ENCODE results near the gene SLC1A1.

The SLC1A1 gene

DNA sequence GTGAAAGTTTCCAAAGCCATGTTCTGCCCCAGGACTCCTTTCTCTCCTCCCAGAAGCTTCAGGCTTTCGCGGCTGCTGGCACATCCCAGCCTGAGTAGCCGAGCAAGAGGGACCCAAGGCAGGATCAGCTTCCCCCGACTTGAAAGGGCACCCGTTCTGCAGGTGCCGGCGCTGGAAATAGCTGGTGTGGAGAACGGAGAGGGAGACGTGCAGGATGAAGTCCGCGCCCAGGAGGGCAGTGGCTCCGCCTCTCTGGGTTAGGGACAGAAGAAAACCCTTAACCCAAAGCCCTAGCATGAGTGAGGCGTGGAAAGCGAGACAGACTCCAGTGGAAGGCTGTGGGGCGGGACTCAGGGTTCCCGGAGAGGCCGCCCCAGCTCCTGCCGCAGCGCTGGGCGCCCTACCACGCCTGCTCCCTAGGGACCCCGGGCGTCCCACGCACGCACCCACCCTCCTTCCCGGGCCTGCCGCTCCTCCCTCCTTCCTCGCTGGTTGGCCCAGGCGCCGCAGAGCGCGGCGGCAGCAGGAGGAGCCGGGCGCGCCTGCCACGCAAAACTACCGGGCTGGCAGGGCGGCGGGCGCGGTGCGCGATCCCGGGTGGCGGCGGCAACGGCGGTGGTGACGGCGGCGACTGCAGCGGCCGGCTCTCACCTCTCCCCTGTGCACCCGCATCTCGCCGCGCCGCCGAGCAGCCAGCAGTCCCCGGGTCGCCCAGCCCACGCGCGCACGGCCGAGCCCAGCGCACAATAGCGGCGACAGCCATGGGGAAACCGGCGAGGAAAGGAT is at the start of gene SLC1A1:
TSS of gene SLC1A1 (plus strand) at position 550 of the 786 bp plus-strand sequence. CDS start at position 762, 212 bp downstream.
- in situ Hi-C loops (cut with MboI; ENCODE audit: low sequenced_read_pairs), result no loop called here

DNA sequence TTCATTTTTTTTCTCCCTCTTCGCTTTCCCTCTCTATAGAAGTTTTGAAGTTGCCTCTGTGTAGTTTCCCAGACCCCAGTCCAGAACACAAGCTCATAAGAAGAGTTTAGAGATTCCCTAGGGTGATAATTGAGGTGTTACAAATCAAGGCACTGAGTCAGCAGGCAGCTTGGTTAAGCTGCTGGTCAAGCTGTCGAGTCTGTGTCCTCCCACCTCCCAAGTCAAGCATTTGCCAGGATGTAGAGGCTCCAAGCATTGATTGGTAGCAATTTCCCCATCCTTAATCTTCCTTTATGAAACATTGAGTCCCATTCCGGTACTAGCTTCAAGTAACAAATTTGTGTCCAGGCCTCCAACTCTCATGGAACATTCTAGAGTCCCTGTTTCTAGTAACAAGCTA is 47.5 kb upstream of the SLC1A1 start:
- in situ Hi-C loops (cut with MboI; ENCODE audit: low sequenced_read_pairs), result no loop called here

DNA sequence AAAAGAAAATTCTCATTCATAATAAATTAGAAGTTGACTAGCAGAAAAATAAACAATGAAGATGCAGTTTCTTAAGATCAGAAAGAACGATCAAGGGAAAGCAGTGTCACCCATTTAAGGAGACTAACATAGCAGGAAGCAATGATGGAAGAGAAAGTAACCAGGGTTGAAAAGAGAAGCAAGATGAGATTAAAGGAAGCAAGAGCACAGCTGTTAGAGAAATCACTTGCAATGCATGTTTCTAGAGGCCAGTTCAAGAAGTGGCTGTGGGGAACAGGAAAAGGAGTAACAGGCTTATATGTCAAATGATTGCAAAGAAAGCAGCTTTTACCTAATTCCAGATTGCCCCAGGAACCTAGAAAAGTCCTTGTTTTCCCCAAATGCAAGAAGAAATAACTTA is 46.8 kb upstream of the SLC1A1 start:
- in situ Hi-C loops (cut with MboI; ENCODE audit: low sequenced_read_pairs), result no loop called here

DNA sequence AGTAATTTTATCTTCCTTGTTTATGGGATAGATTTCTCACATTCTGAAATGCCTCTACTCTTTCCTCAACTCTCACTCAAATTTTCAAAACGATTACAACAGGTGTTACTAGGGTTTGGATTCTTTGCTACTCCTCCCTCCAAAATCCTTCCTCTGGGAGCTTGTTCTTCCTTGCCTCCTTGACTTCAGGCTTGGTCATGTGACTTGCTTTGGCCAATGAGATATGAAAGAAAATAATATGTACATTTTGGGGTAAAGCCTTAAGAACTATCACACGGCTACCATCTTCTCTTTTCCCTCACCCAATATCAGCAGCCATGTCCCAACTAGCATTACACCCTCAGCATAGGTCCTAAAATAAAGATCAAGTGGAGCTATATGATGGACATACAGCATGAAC is 28.8 kb upstream of the SLC1A1 start:
- in situ Hi-C loops (cut with MboI; ENCODE audit: low sequenced_read_pairs), result no loop called here

DNA sequence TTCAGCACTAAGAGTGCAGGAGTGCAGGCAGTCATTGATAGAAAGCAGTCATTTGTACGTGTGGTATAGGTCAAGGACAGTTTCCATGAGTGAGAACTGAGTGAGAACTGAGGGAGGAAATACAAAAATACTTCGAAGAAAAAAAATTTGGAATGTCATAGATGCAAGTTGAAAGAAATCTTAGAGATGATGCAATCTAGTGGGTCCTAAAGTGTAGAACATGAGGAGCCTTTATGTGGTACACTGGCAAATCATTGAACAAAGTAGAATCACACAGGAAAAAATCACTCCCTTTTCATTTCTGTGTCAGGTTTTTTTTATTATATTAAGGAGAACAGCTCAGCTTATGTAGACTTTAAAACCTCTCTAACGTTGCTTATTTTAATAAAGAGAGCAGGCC is 26.4 kb upstream of the SLC1A1 start:
- in situ Hi-C loops (cut with MboI; ENCODE audit: low sequenced_read_pairs), result no loop called here

DNA sequence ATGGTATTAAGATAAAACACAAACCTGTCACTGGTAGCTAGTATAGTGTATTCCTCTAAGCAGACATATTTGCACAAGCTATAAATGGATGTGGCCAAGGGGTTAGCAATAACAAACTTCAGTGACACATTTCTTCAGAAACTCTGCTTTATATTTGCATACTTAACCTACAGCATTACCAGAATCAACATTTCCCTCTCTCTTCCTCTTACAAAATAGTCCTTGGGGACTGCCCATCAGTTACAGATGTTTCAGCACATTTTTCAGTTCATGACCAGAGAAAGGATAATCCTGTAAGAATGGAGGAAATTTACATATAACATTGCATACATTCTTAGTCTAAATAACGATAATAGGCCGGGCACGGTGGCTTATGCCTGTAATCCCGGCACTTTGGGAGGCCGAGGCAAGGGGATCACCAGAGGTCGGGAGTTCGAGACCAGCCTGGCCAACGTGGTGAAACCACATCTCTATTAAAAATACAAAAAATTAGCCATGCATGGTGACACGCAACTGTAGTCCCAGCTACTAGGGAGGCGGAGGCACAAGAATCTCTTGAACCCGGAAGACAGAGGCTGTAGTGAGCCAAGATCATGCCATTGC is 25.3 kb upstream of the SLC1A1 start:
- in situ Hi-C loops (cut with MboI; ENCODE audit: low sequenced_read_pairs), result no loop called here

DNA sequence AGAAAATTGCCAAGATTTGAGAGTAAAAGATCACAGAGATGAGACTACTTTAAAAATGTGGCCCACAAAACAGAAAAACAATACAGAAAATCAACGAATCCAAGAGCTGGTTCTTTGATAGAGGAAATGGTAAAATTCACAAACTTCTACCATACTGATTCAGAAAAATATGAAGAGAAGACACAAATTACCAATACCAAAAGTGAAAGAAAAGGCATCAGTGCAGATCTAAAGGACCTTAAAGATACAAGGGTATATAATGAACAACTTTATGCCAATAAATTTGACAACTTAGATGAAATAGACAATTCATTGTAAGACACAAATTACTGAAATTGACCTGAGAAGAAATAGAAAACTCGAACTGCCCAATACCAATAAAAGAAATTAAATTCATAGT is 24.4 kb upstream of the SLC1A1 start:
- in situ Hi-C loops (cut with MboI; ENCODE audit: low sequenced_read_pairs), result no loop called here

DNA sequence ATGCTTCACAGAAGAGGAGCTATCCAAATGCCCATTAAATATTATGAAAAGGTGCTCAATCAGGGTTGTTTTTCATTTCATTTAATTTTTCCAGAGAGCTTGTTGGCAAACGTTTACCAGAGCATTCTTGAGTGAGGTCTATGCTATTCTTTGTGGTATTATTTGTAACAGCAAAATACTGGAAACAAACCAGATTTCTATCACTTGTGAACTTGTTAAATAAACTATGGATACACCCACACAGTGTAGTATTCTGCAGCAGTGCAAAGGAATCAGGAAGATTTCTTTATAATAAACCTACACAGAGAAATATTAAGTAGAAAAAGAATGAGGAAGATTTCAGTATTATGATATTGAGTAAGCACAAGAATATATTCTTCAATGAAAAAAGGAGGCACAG is 15.0 kb upstream of the SLC1A1 start:
- in situ Hi-C loops (cut with MboI; ENCODE audit: low sequenced_read_pairs), result no loop called here

DNA sequence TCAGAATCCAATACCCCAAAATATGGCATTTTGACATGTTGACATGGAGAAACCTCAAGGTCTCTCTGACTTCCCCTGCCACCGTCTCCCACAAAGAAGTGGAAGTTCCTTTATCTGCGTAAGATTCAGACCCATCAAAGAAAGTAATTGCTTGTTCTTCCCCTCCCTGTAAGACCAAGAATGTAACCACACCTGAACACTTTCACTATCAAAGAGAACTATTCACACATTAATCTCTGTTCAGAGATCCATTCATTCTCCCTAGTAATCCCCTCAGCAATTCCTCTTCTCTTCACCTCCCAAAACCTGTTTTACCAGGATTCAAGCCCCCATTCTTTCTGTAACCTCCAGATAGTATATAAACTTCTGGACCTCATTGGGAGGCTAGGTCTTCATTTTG is 4.1 kb upstream of the SLC1A1 start:
- in situ Hi-C loops (cut with MboI; ENCODE audit: low sequenced_read_pairs), result no loop called here

DNA sequence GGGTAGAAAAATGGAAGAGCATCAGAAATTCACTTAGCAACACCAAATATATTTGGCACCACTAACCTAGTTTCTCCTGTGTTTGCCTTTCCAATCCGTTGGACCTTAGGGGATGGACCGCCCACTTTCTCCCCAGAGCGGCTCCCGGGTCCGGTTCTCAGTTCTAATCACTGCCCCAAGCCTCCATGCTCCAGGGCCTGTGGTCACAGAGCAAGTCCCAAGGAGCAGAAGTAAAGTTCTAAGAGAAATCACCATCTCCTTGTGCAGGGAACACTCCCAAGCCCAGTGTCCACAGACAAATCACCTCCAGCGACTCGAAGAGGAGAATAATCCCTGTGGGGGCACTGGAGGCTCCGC is 728 bp upstream of the SLC1A1 start:
- in situ Hi-C loops (cut with MboI; ENCODE audit: low sequenced_read_pairs), result no loop called here

DNA sequence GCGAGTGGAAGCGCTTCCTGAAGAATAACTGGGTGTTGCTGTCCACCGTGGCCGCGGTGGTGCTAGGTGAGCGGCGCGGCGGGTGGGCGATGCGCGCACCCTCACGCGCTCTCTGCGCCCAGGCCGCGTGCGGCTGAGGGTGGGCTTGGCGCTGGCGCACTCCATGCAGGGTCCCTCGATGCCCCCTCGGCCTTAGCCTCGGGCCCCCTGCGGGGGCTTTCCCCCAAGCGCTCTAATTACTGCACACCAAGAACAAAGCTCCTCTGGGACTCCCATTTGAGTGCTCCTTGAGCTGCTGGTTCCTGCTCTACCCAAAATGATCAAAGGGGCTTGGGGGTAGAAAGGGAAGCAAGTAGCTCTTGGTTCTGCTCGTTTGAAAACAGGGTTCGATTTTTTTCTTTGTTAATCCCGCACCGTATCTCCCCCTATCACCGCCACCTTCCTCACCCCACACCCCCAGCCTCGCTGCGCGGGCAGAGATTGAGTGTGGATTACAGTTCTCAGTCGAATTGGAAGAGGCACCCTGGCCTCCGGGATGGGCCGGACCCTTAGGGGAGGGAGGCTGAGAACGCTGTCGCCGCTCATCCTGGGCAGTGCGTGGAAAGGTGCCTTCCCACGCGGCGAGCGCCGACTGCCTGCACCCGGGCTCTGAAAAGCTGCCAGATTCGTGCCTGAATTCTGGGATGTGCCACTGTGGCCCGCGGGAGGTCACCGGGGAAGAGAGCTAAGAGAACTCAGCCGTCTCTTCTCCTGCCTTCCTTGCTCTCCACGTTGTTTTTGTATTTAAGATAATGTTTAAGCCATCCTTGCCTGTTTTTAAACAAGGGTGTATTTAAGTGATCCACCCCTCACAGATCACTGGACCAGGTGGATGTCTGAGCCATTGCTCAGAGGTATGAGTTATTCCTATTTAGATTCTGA is 697 bp downstream of the SLC1A1 start:
- in situ Hi-C loops (cut with MboI; ENCODE audit: low sequenced_read_pairs), result no loop called here

DNA sequence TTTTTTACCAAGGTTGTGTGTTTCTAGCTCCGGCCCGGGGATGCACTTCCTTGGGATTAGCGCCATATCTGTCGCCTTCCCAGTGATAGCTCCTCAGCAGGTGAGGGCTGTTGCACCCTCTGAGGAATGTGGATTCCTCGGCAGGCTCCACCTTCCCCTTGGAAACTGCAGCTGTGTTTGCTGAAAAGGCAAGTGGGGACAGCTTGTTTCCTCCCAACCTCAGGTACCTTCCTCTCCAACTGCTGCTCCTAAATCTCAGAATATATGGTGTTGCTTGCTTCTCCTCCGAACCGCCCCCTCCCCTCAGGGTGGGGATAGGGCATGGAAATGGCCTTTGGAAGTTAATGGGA is 1.3 kb downstream of the SLC1A1 start:
- in situ Hi-C loops (cut with MboI; ENCODE audit: low sequenced_read_pairs), result no loop called here

DNA sequence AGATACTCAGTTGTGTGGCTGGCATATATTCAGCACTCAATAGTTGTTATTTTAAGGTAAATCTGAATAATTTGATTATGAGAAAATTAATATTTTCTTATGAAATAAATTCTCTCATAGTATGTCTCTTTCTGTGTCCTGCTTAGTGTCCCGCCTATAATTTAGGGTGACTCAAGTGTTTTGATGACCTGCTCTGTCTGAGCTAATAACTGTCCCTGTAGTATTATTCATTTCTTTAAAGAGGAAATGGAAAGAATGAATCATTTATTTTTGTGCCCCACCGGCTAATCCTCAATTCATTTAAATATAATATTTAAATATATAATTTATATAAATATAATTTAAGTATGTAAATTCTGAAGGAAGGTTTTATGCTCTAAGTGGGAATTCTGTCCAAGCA is 4.1 kb downstream of the SLC1A1 start:
- in situ Hi-C loops (cut with MboI; ENCODE audit: low sequenced_read_pairs), result no loop called here

DNA sequence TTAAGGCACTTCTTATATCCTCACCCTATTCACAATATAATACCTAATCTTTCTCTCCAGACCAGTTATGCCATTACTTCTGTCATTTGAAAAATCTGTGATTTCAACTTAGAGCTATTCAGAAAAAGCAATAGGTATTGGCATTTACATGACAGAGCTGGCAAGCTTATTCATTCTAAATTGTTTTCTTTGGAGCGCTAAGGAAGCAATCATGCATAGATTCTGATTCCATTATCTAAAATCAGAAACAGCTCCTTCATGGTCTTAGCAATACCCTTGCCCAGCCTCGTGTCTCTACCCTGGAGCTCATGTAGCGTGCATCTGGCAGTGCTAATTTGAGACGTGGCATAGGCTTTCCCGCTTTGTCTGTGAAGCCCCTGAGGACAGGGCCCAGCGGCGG is 4.5 kb downstream of the SLC1A1 start:
- in situ Hi-C loops (cut with MboI; ENCODE audit: low sequenced_read_pairs), result no loop called here

DNA sequence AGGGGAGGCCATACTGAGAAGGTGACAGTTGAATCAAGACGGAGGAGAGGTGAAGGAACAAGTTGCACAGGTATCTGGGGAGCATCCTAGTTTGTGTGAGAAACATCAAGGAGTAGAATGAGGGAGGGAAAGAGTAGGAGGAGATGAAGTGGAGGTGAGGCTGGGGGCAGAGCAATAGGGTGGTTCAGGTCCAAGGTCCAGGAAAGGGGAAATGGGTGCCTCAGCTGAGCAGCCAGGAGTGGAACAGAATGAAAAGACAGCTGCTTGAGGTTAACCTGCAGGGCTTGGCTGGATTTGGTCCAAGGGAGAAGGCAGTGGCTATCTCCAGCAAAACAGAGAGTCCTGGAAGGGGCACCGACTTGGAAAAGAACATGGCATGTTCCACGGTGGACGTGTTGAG is 5.3 kb downstream of the SLC1A1 start:
- in situ Hi-C loops (cut with MboI; ENCODE audit: low sequenced_read_pairs), result no loop called here

DNA sequence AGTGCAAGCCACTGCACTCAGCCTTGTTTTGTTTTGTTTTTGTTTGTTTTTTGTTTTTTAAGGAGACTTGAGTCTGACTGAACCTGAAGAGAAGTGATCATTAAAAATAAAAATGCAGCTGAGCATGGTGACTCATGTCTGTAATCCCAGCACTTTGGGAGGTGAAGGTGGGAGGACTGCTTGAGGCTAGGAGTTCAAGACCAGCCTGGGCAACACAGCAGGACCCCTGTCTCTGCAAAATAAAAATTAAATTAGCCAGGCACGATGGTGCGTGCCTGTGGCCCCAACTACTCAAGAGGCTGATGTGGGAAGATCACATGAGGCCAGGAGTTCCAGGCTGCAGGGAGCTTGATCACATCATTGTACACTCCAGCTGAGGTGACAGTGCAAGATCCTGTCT is 6.2 kb downstream of the SLC1A1 start:
- in situ Hi-C loops (cut with MboI; ENCODE audit: low sequenced_read_pairs), result no loop called here

DNA sequence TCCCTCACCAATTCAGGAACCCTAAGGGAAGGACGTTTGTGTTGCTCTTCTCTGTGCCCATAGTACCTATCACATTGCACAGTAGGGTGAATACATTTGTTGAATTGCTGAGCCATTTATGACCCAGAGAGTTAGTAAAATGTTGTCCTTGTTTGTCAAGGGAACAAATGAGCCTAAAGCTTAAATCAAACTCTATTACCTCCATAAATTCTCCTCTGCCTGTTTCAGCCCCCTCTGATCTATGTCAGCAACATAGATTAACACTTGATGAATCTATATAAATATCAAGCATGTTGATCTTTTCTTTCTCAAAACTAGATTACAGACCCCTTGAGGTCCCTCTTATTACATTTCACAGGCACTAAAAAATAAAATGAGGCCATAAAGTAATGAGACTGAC is 7.1 kb downstream of the SLC1A1 start:
- in situ Hi-C loops (cut with MboI; ENCODE audit: low sequenced_read_pairs), result no loop called here

DNA sequence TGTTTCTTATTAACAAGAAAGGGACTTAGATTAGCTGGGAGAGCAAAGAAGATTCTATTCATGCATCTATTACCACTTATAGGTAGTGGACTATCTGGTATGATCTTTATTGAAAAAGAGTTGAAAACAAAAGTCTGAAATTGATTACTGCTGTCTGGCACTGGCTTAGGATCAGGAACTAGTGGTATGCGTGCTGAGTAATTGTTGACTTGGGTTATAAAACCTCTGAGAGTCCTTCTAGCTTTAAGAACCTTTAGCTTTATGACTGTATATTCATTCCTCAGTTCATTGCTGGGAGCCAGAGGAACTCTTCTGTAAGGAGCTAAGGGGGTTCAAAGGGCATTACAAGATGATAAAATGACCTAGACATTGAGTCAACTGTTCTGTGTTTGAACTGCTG is 7.6 kb downstream of the SLC1A1 start:
- in situ Hi-C loops (cut with MboI; ENCODE audit: low sequenced_read_pairs), result no loop called here

DNA sequence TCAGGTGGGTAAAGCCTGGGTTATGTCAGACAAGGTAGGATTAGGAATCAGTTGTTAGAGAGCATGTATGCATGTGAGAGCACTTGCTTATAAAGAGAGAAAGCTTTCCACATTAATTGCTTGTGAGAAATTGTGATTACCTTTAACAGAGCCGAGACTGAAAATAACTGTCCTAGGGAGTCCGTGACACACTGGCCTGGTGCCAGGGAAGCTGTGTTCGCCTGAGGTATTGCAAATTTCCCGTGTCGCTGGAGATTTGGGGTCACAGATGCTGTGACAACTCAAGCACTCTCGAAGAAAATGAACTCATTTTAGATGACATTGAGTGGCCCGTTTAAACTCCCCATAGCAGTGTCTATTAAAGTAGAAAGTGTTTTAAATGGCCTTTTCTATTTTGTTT is 9.6 kb downstream of the SLC1A1 start:
- in situ Hi-C loops (cut with MboI; ENCODE audit: low sequenced_read_pairs), result no loop called here

DNA sequence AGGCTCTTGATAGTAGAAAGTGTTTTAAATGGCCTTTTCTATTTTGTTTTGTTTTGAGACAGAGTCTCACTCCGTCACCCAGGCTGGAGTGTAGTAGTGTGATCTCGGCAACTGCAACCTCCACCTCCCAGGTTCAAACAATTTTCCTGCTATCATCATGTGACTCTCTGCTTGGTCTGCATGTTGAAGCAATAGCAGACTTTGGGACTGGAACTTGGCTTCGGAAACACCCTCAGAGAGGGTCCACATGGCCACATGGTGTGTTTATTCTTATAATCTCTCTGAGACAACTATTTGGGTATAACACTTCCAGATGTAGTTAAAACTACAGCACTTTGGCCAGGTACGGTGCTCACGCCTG is 10.9 kb downstream of the SLC1A1 start:
- in situ Hi-C loops (cut with MboI; ENCODE audit: low sequenced_read_pairs), result no loop called here

DNA sequence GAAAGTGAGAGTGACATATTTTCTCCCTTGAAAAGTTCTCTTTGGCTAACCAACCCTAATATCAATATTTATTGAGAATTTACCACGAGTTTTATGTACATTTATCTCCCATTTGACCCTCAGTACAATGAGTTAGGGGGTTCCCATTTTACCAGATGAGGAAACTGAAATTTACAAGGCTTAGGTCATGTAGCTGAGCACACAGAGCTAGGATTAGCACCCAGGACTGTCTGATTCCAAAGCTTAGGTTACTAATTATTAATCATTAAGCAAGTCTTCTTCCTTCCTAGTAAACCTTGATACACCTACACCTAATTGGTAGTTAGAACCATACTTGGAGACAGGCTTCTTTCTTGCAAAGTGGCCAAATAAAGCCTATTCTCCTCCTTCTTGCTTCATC is 12.2 kb downstream of the SLC1A1 start:
- in situ Hi-C loops (cut with MboI; ENCODE audit: low sequenced_read_pairs), result no loop called here

DNA sequence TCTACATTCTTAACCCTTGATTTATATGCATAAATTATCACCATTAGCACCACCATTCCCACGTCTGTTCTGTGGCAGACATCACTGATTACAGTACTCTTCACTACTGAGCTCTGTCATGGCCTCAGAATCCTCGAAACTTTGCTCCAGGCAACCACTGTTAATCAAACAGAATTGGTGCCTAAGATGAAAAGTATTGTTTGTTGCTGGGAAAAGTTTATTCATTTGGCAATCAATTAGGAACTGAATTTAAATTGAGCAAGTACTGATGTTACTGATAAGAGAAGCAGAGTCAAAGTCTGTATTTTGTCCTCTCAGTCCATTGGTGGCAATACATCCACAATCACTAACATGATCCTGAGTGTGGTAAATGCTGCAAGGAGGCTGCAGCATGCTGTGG is 12.8 kb downstream of the SLC1A1 start:
- in situ Hi-C loops (cut with MboI; ENCODE audit: low sequenced_read_pairs), result no loop called here

All from HL-60/S4 treated with retinoic acid at 250 ng/mL for 4 days and 3 days (cell line).